GM15510 (cell line): ENCODE data around the gene GBF1.

Experiments used
- POLR2A ChIP-seq: IDR thresholded peaks from 3 replicates; pipeline ENCODE4 v1.6.1; 2011; ENCODE audit warnings: borderline replicate concordance; ENCODE audit not compliant: insufficient read length; ENCODE audit errors: extremely low read depth

Gene GBF1

DNA sequence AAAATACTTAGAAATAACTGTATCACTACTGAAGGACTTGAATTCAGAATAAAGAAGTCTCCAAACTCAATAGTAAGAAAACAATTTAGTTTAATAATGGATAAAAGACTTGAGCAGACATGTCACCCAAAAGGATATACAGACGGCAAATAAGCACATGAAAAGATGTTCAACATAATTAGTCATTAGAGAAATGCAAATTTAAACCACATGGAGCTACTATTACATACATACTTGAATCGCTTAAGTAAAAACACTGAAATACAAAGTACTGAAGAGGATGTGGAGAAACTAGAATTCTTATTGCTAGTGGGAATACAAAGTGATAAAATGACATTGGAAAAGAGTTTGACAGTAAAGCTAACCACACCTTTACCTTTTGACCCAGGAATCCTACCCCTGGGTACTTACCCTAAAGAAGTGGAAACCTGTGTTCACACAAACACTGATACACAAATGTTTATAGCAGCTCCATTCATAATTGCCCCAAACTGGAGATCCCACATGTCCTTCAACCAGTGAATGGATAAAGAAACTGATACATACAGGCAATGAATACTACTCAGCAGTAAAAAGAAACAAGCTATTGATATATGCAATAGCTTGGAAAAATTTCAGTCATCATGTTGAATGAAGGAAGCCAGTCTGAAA, 95.8 kb downstream of the GBF1 start:
- TF ChIP-seq POLR2A: no peak

DNA sequence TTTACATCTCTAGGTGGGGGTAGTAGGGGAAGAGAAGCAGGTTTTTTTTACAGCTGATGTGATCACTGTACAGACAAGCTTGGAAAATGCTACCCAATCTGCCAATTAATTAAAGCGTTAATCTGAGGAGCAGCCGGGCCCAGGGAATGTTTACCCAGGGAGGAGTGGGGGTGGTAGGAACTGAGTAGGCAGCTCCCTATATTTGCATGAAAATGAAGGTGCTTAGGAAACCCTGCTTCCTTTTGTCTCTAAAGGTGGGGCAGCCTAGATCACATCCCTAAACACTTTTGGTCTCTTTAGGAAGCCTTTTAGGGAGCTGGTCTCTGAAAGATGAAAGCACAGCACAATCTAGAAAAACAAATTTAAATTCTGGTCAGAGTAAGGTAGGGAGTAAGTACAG, 97.1 kb downstream of the GBF1 start:
- no peak for TF ChIP-seq POLR2A

DNA sequence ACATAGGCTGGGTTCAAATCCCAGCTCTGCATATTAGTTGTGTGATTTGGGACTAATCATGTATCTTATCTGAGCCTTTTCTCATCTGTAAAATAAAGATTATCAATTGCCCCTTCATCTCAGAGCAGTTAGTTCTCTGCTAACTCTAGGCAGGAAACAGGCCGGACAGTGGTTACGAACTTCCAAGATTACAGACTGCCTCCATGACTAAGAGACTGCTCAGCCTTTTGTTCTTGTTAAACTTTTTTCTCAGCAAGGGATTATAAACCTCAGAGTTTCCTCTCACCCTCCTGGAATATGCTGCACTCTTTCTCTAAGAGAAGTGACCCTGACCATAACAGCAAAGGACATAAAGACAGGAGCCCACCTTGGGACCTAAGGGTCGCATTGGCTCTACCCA, 97.6 kb downstream of the GBF1 start:
- TF ChIP-seq POLR2A: no peak

DNA sequence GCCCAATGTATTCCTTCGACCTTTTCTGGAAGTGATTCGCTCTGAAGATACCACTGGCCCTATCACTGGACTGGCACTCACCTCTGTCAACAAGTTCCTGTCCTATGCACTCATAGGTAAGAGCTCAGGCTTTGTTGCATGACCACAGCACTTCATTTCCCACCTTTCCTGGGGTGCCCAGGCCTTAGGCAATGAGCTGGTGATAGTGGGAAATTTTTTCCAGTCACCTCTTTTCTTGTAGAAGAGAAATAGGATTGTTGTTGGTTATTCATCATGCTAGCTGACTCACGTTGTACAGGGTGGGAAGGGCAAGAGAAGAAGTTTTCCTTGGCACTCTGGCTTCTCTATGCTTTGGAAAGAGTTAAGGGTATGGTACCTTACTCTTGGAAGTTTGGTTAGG, 98.7 kb downstream of the GBF1 start:
- TF ChIP-seq POLR2A: no peak

DNA sequence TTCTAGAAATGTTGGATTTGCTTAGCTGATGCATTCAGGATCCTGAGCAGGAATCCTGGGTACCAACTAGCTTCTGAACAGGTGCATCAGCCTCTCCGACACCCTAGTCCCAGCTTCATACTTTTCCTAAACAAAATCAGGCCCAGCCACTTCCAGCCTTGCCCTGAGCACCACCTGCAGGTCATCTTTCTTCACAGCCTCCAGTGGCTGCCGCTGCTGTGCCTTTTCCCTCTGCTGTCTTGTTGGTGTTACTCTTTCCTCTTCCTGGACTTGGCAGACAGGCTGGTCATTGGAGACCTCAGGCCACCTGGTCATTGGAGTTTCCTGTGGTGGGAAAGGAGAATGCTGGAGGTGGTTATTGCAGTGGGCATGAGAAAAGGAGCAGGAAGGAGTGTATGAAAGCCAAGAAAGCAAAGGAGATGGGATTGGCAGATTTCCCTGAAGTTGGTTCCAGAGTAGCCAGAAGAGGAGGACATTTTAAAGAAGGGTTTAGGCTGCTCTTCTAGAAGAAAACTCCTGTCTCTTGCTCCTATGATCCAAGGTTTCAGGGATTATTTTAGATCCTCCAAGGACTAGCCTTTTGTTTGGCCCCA, 102.0 kb downstream of the GBF1 start:
- TF ChIP-seq POLR2A: no peak

DNA sequence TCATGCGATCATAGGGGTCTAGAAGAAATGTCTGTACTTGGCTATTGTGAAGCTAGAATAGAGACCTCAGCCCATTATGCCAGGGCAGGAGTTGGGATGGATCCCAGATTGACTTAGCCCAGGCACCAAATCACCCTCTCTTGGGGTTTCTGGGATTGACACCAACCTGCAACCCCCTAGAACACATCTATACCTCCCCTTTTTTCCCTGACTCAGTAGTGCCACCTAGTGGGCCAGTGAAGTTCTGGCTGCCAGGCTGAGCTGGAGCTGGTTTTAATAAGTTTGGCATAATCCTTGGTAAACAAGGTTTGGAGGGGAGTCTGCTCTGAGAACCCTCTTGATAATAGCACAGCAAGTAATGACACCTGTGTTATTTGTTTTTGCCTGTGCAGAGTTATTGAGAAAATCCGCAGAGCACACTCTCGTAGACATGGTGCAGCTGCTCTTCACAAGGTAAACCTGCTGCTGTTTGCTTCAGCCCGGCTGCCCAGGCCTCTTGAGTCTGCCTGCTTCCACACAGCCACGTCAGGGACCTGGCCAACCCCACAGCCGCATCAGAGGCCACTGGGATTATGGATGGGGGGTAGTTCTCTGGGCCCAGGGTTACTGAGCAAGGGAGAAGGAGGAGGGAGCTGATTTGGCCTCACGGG, 106.9 kb downstream of the GBF1 start:
- TF ChIP-seq POLR2A: no peak

DNA sequence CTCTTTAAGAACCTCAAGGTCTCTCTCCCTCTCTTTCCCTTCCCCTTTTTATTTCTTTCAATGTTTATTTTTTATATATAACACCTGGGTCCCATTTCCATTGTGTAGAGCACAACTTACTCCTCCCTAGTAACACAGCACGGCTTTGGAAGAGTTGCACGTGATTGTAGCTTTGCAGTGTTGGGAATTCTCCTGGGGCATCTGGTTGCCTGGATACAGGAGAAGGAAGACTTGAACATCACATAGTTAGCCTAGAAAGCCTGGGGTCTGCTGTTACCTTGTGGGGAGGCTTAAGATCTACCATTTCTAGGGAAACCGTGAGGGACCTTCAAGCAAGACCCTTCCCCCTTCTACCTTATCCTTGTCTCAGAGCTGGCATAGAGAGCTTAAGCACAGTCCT, 109.1 kb downstream of the GBF1 start:
- TF ChIP-seq POLR2A: no peak

DNA sequence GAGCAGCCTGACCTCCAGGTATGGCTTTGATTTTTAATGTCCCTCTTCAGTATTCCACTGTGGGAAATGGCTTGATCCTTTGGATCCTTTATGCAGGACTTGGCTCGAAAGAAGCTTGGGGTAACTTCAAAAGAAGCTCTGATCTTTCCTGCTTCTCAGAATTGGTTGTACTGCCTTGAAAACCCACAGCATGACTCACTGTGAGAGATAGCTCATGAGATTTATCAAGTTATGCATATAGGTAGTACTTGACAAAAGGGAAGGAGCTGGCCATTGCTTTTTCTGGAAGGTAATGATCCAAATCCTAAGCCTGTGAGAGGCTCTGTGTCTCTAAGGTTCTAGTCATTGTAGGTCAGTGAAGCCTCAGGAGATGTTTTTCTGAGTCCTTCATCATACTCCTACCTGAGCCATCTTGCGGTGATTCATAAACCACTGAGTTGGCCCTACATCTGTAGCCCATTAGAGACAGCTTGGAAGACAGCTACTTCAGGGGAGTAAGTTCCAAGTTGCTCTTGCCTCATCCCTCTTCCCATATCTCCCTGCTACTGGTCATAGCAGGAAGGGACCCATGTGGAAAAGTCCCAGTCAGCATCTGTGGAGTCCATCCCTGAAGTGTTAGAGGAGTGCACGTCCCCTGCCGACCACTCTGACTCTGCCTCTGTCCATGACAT, 113.5 kb downstream of the GBF1 start:
- no peak for TF ChIP-seq POLR2A

DNA sequence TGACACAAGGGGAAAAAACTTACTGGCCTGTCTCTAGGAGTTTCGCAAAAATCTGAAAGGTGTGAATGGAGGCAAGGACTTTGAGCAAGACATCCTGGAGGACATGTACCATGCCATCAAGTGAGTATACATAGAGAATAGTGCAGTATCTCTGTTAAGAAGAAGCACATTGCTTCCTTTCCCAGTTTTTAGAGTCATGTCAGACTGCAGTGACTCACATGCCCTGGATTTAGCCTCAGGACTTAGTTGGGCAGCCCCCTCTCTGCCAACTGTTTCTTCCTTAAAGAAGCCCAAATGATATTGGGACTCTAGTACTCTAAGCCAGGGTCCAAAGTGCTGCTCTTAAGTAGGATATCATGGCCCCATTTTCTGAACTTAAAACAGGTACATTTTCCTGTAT, 122.1 kb downstream of the GBF1 start:
- TF ChIP-seq POLR2A: no peak

DNA sequence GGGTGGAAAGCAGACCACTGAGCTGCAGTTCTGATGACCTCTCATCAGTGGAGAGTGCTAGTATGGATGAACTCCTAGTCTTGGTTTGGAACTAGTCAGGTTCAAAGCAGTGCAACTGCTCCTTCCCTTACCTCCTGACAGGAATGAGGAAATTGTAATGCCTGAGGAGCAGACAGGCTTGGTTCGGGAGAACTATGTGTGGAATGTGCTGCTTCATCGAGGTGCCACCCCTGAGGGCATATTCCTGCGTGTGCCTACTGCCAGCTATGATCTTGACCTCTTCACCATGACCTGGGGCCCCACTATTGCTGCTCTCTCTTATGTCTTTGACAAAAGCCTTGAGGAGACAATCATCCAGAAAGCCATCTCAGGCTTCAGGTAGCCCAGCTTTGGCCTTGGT, 122.7 kb downstream of the GBF1 start:
- TF ChIP-seq POLR2A: no peak

DNA sequence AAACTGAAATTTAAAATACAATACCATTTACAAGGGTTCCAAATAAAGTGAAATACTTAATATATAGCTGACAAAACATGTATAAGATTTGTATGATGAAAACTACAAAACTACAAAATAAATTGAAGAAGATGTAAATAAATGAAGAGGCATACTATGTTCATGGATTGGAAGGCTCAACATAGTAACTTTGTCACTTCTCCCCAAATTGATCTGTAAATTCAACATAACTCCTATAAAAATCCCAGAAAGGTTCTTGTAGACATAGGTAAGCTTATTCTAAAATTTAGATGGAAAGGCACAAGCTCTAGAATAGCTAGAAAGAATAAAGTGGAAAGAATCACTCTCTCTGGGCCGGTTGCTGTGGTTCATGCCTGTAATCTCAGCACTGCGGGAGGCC, 126.0 kb downstream of the GBF1 start:
- TF ChIP-seq POLR2A: no peak

DNA sequence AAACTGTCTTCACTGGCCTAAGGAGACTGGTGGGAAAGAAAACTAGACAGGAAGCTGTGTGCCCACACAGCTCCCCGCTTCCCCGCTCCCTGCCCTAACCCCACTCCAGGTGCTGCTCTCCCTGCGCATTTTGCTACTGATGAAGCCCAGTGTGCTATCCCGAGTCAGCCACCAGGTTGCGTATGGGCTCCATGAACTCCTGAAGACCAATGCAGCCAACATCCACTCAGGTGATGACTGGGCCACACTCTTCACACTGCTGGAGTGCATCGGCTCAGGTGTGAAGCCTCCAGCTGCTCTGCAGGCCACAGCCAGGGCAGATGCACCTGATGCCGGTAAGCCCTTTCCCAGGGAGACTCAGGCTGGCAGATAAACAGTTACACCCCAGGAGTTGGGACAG, 129.9 kb downstream of the GBF1 start:
- TF ChIP-seq POLR2A: no peak

DNA sequence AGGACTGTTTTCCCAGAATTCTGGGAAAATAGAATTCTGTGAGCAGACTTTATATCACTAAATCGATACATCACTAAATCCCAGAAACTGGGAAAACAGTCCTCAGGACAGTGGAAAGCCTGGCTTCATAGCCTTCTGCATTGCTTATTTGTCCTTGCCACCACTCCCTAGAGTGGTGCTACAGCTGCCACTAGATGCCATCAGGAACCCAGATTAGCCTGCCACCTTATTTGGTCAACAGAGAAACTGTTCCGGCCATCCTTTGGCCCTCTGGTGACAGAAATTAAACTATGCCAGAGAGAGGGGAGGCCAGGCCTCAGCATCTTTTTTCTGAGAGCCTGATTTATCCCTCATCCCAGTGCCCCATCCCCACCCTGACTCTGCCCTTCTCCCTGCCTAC, 130.5 kb downstream of the GBF1 start:
- TF ChIP-seq POLR2A: no peak

DNA sequence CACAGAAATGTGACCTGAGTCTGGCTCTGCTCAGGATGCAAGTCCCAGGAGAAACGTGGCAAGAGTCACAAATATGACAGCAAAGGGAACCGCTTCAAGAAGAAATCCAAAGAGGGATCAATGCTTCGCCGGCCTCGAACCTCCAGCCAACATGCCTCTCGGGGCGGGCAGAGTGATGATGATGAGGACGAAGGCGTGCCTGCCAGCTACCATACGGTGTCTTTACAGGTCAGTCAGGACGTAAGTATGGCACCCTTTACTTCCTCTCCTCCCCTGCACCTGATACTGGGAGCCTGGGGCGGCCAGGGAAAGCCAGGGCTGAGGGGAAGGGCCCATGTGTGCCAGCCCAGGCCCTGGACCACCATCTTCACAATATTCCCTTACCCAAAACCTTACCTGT, 131.6 kb downstream of the GBF1 start:
- no peak for TF ChIP-seq POLR2A

DNA sequence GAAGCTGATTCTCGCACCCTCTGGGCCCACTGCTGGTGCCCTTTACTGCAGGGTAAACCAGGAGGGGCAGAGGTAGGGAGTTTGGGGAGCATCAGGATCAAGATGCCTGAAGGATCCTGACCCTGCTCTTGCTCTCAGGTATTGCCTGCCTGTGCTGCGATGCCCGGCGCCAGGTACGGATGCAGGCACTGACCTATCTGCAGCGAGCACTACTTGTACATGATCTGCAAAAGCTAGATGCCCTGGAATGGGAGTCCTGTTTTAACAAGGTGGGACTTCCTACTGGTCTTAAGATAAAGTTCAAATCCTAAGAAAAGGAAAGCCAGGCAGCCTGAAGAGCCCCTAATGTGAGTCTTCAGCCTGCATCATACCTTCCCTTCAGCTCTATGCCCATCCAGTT, 134.1 kb downstream of the GBF1 start:
- no peak for TF ChIP-seq POLR2A

DNA sequence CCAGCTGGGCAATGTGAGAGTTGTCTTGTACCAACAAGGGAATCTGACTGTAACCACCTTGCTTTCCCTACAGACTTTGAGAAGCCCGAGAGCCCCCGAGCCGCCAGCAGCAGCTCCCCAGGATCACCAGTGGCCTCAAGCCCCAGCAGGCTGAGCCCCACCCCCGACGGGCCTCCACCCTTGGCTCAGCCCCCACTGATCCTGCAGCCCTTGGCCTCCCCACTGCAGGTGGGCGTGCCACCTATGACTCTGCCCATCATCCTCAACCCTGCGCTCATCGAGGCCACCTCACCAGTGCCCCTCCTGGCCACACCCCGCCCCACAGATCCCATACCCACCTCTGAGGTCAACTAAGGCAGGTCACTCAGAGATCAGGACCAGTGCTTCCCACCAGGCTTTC, 136.7 kb downstream of the GBF1 start:
- TF ChIP-seq POLR2A: no peak

DNA sequence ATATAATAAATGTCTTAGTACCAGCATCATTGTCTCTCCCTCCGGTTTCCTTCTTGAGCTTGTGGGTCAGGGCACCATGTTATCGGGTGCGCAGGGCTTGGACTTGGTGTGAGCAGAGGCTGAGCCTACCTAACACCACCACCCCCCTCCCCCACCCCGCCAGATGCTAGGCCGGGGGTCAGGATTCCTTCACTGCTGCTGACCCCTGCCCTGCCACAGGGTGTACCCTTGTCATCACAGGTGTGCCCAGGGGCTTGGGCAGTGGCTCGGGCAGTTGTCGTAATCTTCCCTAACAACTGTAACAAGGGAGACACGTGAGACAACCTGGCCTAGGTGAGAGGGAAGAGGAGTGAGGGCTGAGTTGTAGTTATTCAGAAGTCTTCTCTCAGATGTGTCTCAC, 137.5 kb downstream of the GBF1 start:
- TF ChIP-seq POLR2A: no peak

DNA sequence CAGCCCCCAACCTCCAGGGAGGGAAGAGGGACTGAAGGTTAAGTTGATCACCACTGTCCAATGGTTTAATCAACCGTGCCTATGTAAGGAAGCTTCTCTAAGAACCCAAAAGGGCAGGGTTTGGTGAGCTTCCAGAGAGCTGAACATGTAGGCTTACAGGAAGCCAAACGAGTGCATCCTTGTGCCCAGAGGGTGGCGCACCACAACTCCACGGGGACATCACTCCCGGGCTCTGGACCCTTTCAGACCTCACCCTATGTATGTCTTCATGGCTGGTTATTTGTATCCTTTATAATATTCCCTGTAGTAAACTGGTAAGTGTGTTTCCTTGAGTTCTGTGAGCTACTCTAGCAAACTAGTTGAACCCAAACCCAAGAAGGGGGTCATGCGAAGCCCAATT, 138.7 kb downstream of the GBF1 start:
- no peak for TF ChIP-seq POLR2A
